Activated CD8-positive, alpha-beta memory T cell treated with anti-CD3 and anti-CD28 coated beads, Interleukin-2, amount 50 U/mL, for 24 hours (primary cell): ENCODE results near the gene FPR1.

ENCODE experiments used
- DNase-seq: peaks from one replicate; pipeline ENCODE4 v3.0.0-alpha.2; 2020; ENCODE audit errors: extremely low read depth

FPR1 gene, protein sequence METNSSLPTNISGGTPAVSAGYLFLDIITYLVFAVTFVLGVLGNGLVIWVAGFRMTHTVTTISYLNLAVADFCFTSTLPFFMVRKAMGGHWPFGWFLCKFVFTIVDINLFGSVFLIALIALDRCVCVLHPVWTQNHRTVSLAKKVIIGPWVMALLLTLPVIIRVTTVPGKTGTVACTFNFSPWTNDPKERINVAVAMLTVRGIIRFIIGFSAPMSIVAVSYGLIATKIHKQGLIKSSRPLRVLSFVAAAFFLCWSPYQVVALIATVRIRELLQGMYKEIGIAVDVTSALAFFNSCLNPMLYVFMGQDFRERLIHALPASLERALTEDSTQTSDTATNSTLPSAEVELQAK

GRCh38 chr19:51751655-51752054 lies at the start of gene FPR1:
TSS of gene FPR1 (minus strand) at chr19:51751878. CDS start at chr19:51746994, 4,884 bp downstream.
- DNase-seq: no peak

- DNase-seq: no peak
These were observed 49.0 kb upstream of the FPR1 start for GRCh38 chr19:51800473-51801244.

DNA sequence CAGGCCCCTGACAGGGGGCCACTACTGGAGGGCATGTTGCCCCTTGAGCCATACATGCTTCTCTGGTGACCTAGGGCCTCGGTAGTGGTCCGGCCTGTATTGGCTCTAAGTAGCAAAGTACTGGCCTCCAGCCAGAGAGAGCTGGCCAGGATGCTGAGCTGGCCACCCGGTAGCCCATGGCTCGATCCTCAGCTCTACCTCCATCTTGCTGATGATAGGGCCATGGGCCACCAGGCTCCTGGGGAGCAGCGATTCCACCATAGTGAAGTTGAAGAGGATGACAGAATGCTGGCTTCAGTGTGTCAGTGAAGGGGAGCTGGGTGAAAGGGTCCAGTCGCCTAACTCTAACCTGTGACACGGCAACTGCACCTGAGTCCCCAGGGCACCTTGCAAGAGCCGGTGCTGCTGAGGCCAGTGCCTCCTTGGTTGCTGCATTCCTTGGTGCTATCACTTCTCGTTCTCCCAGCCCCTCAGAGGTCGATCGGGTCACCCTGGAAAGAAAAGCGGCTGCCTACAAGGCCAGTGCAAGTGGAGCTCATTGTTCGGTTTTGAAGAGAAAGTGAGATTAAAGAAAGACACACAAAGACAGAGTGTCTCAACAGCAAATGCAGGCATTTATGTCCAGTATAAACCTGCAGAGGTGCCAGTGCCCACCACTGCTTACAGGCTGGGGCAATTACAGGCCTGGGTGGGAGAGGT lies 48.2 kb upstream of the FPR1 start:
- no peak for DNase-seq

GRCh38 chr19:51799034-51799773 lies 47.5 kb upstream of the FPR1 start:
- no peak for DNase-seq

- DNase-seq: no peak
These were observed 46.4 kb upstream of the FPR1 start for GRCh38 chr19:51798062-51798461.

DNA sequence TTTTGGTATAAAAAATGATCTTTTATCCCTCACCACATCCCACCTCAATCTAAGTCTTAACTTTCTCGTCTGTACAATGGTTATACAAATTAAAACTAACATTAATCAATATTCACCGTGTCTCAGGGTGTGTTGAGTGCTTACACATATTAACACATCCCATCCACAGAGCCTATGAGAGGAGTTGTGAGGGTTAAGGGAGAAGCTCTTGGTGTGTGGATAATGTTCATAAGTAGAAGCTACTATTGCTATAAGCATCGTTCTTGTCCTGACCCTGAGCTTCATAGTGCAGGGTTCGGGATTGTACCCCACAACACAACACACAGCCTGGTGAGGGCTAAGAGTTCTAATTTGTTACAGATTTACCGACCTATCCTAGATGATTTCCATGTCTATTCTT lies 45.8 kb upstream of the FPR1 start:
- no peak for DNase-seq

GRCh38 chr19:51796195-51796679 lies 44.6 kb upstream of the FPR1 start:
- no peak for DNase-seq

GRCh38 chr19:51794885-51795490 lies 43.3 kb upstream of the FPR1 start, which contains the start of gene FPR3:
TSS of gene FPR3 (plus strand) at chr19:51795157. CDS start at chr19:51823749, 28,592 bp downstream.
- DNase-seq: no peak

GRCh38 chr19:51793994-51794393 lies 42.3 kb upstream of the FPR1 start:
- no peak for DNase-seq

DNA sequence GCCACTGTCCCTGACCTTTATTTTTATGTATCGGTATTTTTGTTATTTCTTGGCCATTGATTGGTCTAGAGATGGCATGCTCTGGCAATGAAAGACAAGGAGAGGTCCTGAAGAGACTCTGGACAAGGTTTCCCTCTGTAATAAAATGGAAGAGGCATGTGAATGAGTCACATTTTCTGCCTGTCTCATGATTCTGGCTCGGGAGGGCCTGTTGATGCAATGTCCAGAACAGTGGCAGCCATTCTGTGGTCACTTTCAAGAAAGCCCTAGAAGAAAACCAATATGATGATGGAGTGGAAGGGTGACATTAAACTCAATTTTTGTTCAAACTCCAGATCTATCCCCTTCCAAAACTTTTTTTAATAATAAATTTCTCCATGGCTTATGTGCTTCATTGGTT lies 41.3 kb upstream of the FPR1 start:
- DNase-seq: no peak

DNA sequence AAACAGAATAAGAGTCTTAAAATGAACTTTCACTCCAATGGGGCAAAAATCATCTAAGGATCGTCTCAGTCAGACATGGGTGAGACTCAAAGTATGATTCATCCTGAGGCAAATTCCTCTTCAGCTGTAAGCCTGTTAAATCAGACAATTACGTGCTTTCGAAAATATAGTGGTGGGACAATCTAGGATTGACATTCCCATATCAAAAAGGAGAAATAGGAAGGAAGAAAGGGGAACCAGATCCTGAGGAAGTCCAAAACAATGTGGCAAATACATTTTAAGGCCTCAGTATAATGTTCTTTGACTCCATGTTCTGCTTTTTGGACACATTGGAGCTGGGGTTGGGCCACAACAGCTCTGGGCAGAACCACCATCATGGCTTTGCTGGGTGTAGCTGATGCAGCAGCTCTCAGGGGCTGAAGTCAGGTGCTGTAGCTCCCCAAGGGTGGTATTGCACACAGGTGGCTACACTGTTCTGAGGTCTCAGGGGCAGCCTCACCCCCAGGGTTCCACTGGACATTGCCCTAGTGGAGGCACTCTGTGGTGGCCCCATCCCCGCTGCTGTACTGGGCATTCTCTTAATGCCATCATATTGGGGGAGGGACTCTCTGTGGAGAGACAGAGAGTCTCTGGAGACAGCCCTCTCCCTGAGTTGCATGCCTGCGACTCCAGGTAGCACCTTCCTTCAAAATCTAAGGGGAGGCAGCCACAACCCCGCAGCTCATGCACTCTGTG lies 37.5 kb upstream of the FPR1 start:
- DNase-seq: no peak

- no peak for DNase-seq
These were observed 36.4 kb upstream of the FPR1 start for GRCh38 chr19:51788029-51788428.

GRCh38 chr19:51786646-51787494 lies 35.2 kb upstream of the FPR1 start:
- no peak for DNase-seq

DNA sequence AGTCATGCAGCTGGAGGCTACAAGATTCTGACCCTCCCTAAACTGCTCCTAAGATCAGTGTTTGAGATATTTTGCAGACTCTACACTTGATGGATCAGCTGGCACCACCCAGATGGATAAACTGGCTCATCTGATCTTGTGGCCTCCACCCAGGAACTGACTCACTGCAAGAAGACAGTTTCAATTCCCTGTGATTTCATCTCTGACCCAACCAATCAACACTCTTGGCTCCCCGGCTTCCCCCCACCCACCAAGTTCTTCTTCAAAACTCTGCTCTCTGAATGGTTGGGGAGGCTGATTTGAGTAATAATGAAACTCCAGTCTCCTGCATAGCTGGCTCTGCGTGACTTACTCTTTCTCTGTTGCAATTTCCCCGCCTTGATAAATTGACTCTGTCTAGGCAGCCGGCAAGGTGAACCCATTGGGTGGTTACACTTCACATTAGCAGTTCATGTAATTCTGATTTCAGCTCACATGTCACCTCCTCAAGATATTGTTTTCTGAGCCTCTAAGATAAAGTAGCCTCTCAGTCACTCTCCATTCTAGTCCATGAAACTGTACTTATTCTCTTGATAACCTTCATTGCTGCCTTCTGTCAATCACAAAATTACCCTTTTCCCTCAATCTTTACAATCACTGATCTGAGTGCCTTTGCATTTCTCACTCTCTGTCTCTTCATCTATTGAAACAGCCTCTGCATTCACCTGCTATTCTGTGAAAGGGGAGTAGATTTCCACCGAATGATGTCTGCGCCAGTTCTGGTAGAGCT lies 33.4 kb upstream of the FPR1 start:
- peak; percentile 9 for DNase-seq

DNA sequence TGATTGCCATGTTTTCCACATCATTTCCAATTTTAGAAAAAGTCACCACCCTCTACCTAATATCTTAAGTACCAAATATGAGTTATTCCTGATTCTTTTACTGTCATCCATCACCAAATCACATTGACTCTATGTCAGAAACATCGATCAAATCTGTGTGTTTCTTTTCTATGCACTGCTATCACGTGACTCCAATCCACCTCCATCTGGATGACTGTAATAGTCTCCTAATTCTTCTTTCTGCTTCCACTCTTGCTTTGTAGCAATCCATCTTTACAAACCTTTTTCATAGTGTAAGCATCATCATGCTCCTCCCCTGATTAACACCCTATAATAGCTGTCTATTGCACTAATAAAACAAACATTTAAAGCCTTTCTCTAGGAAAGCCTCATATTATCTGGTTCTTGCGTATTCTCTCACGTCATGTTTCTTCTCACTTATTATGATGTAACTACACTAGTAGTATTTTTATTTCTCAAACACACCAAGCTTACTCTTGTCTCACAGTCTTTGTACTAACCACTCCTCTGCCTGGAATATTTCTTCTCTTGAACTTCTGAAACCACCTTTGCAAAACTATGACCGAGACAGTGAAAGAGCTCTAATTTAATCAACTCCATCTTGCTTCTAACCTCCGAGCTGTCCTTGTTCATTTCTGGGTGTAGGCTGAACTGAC lies 32.6 kb upstream of the FPR1 start:
- no peak for DNase-seq

DNA sequence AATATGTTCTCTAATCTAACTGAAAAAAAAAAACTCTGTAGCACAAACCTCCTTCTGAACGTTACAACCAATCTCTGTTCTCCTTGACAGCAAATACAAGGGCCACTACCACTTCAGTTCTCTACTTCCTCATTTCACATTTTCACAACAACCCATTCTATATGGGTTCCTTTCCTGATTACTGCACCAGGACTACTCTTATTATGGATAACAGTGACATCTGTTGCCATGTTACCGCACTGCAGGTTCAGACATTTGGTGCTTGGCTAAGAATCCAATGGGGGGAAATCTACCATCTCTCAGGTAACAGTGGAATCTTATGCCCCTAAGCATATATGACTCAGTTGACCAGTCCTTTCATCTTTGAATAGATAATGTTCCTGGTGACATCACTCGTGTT lies 31.7 kb upstream of the FPR1 start:
- DNase-seq: no peak

- no peak for DNase-seq
These were observed 30.3 kb upstream of the FPR1 start for GRCh38 chr19:51781999-51782398.

DNA sequence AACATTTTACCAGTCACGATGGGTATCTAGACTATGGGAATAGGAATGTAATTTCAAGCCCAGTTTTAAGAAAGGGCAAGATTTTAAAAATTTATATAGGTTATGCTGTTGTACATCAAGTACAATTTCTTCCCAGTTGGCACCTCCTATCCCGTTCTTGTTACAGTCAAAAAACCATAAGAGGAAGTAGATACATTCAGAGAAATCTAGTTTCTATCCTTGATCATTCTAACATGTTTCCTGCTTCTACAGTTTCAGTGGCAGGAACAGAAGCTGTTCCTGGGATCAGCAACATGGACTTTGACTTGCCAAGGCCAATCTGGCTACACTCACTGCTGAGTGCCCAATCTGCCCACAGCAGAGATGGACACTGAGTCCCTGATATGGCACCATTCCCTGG lies 28.6 kb upstream of the FPR1 start:
- DNase-seq: no peak
